HG03175 (cell line): ENCODE results near the gene KDM4B.
"Not testable (repeated sequence)": the region's sequence is repeated elsewhere in the genome, so short reads cannot be mapped to it uniquely, and the experiment has no call there.

ENCODE experiments used
- ATAC-seq: cut with Tn5 transposase; IDR thresholded peaks from one replicate; pipeline ENCODE4 v1.9.1; 2021; ENCODE audit warnings: mild to moderate bottlenecking, moderate library complexity; ENCODE audit not compliant: unreplicated experiment

The KDM4B gene

DNA sequence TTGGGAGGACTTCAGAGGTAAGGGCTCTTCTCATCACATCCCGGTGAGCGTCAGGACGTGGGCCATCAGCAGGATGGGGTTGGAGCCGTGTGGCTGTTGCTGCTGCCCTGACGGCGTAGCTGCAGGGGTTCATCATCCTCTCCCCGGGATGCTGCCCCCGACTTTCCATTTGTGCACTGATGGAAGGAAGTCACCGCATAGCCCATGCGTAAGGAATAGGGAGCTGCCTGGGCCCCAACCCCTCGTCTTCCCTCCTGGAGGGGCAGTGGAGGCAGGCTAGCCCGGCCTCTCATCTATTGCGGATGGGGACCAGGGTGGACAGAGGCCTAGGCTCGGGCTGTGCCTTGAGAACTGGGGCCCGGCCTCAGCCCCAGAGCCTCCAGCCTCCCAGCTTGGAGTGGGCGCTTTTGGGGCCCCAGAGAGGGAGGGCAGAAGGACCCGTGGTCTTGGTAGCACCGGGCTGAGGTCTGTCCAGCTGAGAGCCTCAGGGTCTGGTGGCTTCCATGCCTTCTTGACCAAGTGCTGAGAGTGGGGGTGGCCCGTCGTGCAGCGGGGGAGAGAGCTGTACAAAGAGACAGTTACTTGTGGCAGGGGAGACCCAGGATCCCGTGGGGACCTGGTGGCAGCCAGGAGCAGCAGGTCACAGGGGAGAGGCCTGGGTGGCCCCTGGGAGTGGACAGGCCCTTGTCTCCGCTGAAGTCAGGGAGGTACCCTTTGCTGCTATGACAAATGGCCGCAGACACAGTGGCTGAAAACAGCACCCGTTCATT lies 44.0 kb downstream of the KDM4B start:
- ATAC-seq: no peak

GRCh38 chr19:5013761-5014160 lies 44.8 kb downstream of the KDM4B start:
- no peak for ATAC-seq

DNA sequence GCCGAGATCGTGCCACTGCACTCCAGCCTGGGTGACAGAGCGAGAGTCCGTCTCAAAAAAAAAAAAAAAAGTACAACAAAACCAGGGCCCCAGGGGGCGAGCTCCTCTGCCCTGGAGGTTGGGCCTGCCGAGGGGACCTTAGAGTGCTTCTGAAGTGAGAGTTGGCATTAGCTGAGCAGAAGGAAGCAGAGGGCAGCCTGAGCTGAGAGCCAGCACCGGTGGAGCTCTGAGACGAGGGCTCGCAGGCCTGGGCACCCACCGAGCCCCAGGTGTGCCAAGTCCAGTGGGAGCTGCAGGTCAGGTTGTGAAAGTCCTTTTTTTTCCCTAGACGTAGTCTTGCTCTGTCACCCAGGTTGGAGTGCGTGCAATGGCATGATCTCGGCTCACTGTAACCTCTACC lies 46.0 kb downstream of the KDM4B start:
- no peak for ATAC-seq

- ATAC-seq: no peak
These were observed 47.4 kb downstream of the KDM4B start for GRCh38 chr19:5016268-5016667.

DNA sequence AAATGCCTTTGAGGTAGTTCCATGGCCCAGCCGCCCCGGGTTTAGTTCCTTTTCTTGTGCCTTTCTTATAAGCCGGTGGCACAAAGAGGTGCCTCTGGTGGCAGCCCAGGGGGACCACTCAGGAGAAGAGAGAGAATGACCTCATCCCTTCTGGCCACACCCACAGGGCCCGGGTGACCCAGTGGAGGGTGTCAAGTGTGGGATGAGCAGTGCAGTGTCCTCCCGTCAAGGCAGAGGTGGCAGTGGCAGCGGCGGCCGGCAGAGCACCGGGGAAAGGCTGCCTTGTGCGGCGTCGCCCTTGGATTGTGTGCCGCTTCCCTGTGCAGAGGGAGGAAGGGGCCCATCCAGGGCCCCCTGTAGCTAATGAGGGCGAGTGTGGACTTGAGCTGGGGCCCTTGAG lies 47.9 kb downstream of the KDM4B start:
- ATAC-seq: no peak

GRCh38 chr19:5017235-5017634 lies 48.3 kb downstream of the KDM4B start:
- no peak for ATAC-seq

- no peak for ATAC-seq
These were observed 49.5 kb downstream of the KDM4B start for GRCh38 chr19:5018224-5019015.

- no peak for ATAC-seq
These were observed 51.5 kb downstream of the KDM4B start for GRCh38 chr19:5020368-5020767.

GRCh38 chr19:5021046-5021445 lies 52.1 kb downstream of the KDM4B start:
- ATAC-seq: no peak

- no peak for ATAC-seq
These were observed 53.4 kb downstream of the KDM4B start for GRCh38 chr19:5022066-5022860.

DNA sequence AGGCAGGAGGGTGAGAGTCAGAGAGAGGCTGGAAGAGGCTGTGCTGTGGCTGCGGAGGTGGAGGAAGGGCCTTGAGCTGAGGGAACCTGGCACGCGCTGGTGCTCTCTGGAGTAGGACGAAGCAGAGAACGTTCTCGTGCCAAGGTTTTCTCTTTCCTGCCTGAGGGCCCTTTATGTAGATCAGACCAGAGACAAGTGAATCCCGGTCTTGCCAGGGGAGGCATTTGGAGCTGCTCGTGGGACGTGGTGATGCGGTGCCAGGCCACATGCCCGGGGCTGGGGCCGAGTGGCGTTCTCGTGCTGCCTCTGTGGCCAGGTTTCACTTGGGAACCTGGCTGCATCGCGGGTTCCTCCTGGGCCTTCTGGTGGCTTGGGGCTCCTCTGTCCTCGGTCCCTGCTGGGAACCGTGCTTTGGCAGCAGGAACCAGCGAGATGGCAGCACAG lies 54.2 kb downstream of the KDM4B start:
- no peak for ATAC-seq

GRCh38 chr19:5024282-5024681 lies 55.4 kb downstream of the KDM4B start:
- ATAC-seq: no peak

GRCh38 chr19:5025027-5025426 lies 56.1 kb downstream of the KDM4B start:
- ATAC-seq: no peak

GRCh38 chr19:5026706-5027273 lies 57.9 kb downstream of the KDM4B start:
- no peak for ATAC-seq

DNA sequence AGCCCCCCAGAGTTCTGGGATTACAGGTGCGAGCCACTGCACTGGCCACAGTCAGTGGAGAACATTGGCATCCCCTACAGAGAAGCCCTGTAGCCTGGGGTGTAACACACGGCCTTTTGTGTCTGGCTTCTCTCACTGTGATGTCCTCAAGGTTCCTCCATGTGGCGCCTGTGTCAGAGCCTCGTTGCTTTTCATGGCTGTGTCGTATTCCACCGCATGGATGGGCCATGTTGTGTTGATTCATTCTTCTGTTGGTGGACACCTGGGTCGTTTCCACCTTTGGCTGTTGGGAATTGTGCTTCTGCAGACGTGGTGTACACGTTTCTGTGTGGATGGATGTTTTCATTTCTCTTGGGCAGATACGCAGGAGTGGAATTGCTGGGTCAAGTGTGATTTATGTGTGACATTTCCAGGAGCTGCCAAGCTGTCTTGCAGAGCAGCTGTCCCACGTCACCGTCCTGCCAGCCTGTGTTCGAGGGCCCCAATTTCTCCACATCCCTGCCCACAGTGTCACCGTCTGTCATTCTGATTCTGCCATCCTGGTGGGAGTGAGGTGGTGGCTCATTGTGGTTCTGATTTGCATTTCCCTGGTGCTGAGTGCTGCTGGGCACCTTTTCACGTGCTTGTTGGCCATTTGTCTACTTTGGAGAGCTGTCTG lies 59.4 kb downstream of the KDM4B start:
- no peak for ATAC-seq

GRCh38 chr19:5029596-5029995 lies 60.7 kb downstream of the KDM4B start:
- not testable (repeated sequence) for ATAC-seq

DNA sequence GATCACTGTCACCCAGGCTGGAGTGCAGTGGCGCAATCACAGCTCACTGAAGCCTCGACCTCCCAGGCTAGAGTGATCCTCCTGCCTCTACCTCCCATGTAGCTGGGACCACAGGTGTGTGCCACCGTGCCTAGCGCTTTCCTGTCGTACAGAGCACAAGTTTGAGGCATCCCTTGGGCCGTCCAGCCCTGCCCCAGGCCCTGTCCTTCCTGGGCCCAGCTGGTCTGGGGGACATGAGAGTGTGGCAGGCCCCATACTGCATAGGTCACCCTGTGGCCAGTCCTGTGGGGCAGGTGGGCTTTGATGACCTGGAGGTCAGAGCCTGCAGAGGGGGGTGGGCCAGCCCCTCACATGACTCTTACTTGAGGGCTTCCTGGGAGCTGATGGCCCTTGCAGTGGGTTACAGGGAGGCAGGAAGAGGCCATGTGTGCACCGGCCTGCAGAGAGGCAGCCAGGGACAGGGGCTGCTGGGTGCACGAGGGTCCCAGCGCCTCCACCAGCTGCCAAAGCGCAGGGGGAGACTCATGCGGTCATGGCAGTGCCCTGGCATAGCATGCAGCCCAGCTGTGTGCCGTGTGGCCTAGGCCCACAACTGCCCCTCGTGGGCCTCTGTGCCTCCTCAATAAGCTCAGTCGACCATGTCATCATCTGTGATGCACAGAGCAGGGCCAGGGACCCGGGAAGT lies 61.4 kb downstream of the KDM4B start:
- ATAC-seq: no peak

DNA sequence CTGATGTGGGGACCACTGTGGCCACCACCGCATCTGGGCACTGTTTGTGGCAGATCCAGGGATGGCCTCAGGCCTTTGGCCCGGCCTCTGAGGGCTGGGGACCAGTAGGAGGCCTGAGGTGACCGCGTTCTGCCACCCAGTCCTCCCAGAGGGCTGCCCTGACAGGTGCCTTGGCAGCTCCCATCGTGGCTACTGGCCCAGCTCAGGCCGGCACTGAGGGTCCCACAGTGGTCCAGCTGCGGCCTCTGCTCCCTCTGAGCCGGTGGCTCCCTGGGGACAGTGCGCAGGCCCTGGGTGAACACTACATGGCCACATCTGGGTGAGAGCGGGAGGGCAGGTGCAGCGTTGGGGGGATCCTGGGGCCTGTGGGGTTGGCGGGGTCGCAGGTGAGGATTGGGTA lies 61.9 kb downstream of the KDM4B start:
- ATAC-seq: no peak

GRCh38 chr19:5031231-5032100 lies 62.6 kb downstream of the KDM4B start:
- peak; percentile 68 for ATAC-seq
